Measurements from ENCODE around the gene STX8. TPM values are rescaled to one million over a fixed set of nuclear protein-coding genes. Genes with fewer than 3 reads are reported as not detected.

STX8 gene
- total RNA-seq, 2 experiments from 2014 or later = 50.8 to 59.9 TPM

- H3K9me3 Mint-ChIP-seq = no peaks in the 10 kb centered on the region
- H3K4me3 Mint-ChIP-seq = no peak overlapping the region
- no peak overlapping the region for H3K27ac Mint-ChIP-seq
- H3K36me3 Mint-ChIP-seq = peaks cover 2% of the 10 kb centered on the region
- no peak for DNase-seq
- H3K4me1 Mint-ChIP-seq = peaks cover 32% of the 10 kb centered on the region
- H3K27me3 Mint-ChIP-seq = no peaks in the 10 kb centered on the region
Measured at GRCh38 chr17:9286434-9286833, 289.2 kb downstream of the STX8 start.

GRCh38 chr17:9285602-9286427, 289.8 kb downstream of the STX8 start:
- Mint-ChIP-seq H3K4me3 (no peak overlapping the region), H3K27me3 (no peaks in the 10 kb centered on the region), H3K4me1 (peaks cover 31% of the 10 kb centered on the region), H3K36me3 (peaks cover 4% of the 10 kb centered on the region), H3K9me3 (no peaks in the 10 kb centered on the region), H3K27ac (no peak overlapping the region)
- no peak for DNase-seq

GRCh38 chr17:9284884-9285283, 290.7 kb downstream of the STX8 start:
- Mint-ChIP-seq H3K27me3 (no peaks in the 10 kb centered on the region), H3K4me3 (no peak overlapping the region), H3K9me3 (no peaks in the 10 kb centered on the region), H3K4me1 (peaks cover 22% of the 10 kb centered on the region), H3K27ac (no peak overlapping the region), H3K36me3 (peaks cover 4% of the 10 kb centered on the region)
- no peak for DNase-seq

GRCh38 chr17:9283909-9284308, 291.7 kb downstream of the STX8 start:
- H3K27me3 Mint-ChIP-seq = no peaks in the 10 kb centered on the region
- peaks cover 4% of the 10 kb centered on the region for H3K36me3 Mint-ChIP-seq
- no peak overlapping the region for H3K4me3 Mint-ChIP-seq
- no peaks in the 10 kb centered on the region for H3K9me3 Mint-ChIP-seq
- no peak overlapping the region for H3K27ac Mint-ChIP-seq
- no peak for DNase-seq
- H3K4me1 Mint-ChIP-seq = peaks cover 13% of the 10 kb centered on the region

GRCh38 chr17:9279893-9280292, 295.7 kb downstream of the STX8 start:
- no peak for DNase-seq
- Mint-ChIP-seq H3K27ac (no peak overlapping the region), H3K36me3 (peaks cover 15% of the 10 kb centered on the region), H3K4me3 (no peak overlapping the region), H3K4me1 (peaks cover 5% of the 10 kb centered on the region), H3K27me3 (no peaks in the 10 kb centered on the region), H3K9me3 (no peaks in the 10 kb centered on the region)

GRCh38 chr17:9274973-9275372, 300.6 kb downstream of the STX8 start:
- no peak for DNase-seq
- no peaks in the 10 kb centered on the region for H3K27me3 Mint-ChIP-seq
- H3K4me3 Mint-ChIP-seq = no peak overlapping the region
- H3K36me3 Mint-ChIP-seq = peaks cover 17% of the 10 kb centered on the region
- H3K27ac Mint-ChIP-seq = peak overlapping the region; percentile 30
- H3K9me3 Mint-ChIP-seq = no peaks in the 10 kb centered on the region
- H3K4me1 Mint-ChIP-seq = peaks cover 26% of the 10 kb centered on the region

GRCh38 chr17:9273428-9274391, 301.9 kb downstream of the STX8 start:
- H3K9me3 Mint-ChIP-seq = no peaks in the 10 kb centered on the region
- peak overlapping the region; percentile 92 for H3K27ac Mint-ChIP-seq
- peaks cover 26% of the 10 kb centered on the region for H3K4me1 Mint-ChIP-seq
- peak; percentile 40 for DNase-seq
- H3K4me3 Mint-ChIP-seq = peak overlapping the region; percentile 34
- no peaks in the 10 kb centered on the region for H3K27me3 Mint-ChIP-seq
- H3K36me3 Mint-ChIP-seq = peaks cover 17% of the 10 kb centered on the region

- Mint-ChIP-seq H3K4me1 (peaks cover 26% of the 10 kb centered on the region), H3K36me3 (peaks cover 16% of the 10 kb centered on the region), H3K27ac (no peak overlapping the region), H3K4me3 (no peak overlapping the region), H3K9me3 (no peaks in the 10 kb centered on the region), H3K27me3 (no peaks in the 10 kb centered on the region)
- DNase-seq = no peak
Measured at GRCh38 chr17:9272501-9273200, 303.0 kb downstream of the STX8 start.

GRCh38 chr17:9271989-9272388, 303.6 kb downstream of the STX8 start:
- no peak for DNase-seq

GRCh38 chr17:9270921-9271320, 304.7 kb downstream of the STX8 start:
- H3K27ac Mint-ChIP-seq = peak overlapping the region; percentile 25
- peaks cover 8% of the 10 kb centered on the region for H3K36me3 Mint-ChIP-seq
- H3K9me3 Mint-ChIP-seq = no peaks in the 10 kb centered on the region
- H3K4me3 Mint-ChIP-seq = no peak overlapping the region
- no peak for DNase-seq
- H3K27me3 Mint-ChIP-seq = no peaks in the 10 kb centered on the region
- peaks cover 26% of the 10 kb centered on the region for H3K4me1 Mint-ChIP-seq

More at GRCh38 chr17:9271989-9272388, 303.6 kb downstream of the STX8 start:
- Mint-ChIP-seq H3K9me3 (no peaks in the 10 kb centered on the region), H3K27ac (no peak overlapping the region), H3K27me3 (no peaks in the 10 kb centered on the region), H3K4me1 (peaks cover 26% of the 10 kb centered on the region), H3K4me3 (no peak overlapping the region), H3K36me3 (peaks cover 10% of the 10 kb centered on the region)

- Mint-ChIP-seq H3K36me3 (peaks cover 4% of the 10 kb centered on the region), H3K4me3 (no peak overlapping the region), H3K27ac (no peak overlapping the region), H3K9me3 (no peaks in the 10 kb centered on the region), H3K4me1 (peaks cover 20% of the 10 kb centered on the region), H3K27me3 (no peaks in the 10 kb centered on the region)
- DNase-seq = no peak
Measured at GRCh38 chr17:9269350-9270035, 306.1 kb downstream of the STX8 start.

- Mint-ChIP-seq H3K4me1 (peaks cover 12% of the 10 kb centered on the region), H3K4me3 (no peak overlapping the region), H3K27me3 (no peaks in the 10 kb centered on the region), H3K36me3 (peaks cover 6% of the 10 kb centered on the region), H3K27ac (no peak overlapping the region), H3K9me3 (peaks cover 4% of the 10 kb centered on the region)
- no peak for DNase-seq
Measured at GRCh38 chr17:9268546-9268945, 307.1 kb downstream of the STX8 start.

GRCh38 chr17:9266697-9267117, 308.9 kb downstream of the STX8 start:
- H3K9me3 Mint-ChIP-seq = peaks cover 4% of the 10 kb centered on the region
- no peak overlapping the region for H3K27ac Mint-ChIP-seq

GRCh38 chr17:9266031-9266680, 309.5 kb downstream of the STX8 start:
- peaks cover 2% of the 10 kb centered on the region for H3K4me1 Mint-ChIP-seq
- H3K36me3 Mint-ChIP-seq = peaks cover 6% of the 10 kb centered on the region
- H3K9me3 Mint-ChIP-seq = peaks cover 4% of the 10 kb centered on the region
- no peak overlapping the region for H3K4me3 Mint-ChIP-seq
- no peaks in the 10 kb centered on the region for H3K27me3 Mint-ChIP-seq
- no peak for DNase-seq
- H3K27ac Mint-ChIP-seq = no peak overlapping the region

More at GRCh38 chr17:9266697-9267117, 308.9 kb downstream of the STX8 start:
- H3K4me1 Mint-ChIP-seq = peaks cover 2% of the 10 kb centered on the region
- no peak overlapping the region for H3K4me3 Mint-ChIP-seq
- no peaks in the 10 kb centered on the region for H3K27me3 Mint-ChIP-seq
- H3K36me3 Mint-ChIP-seq = peaks cover 6% of the 10 kb centered on the region
- DNase-seq = no peak

Measured in activated naive CD8-positive, alpha-beta T cell treated with anti-CD3 and anti-CD28 coated beads for 36 hours (primary cell).